Activated CD4-positive, alpha-beta T cell treated with anti-CD3 and anti-CD28 coated beads, Interleukin-2, amount 10 ng/mL, durations not matched to agents 7 days and 5 days (primary cell): Measurements from ENCODE around the gene PDGFRA. TPM values are rescaled to one million over a fixed set of nuclear protein-coding genes. Genes with fewer than 3 reads are reported as not detected.
A peak's percentile ranks its signal among the peaks of the same experiment; 100 is the strongest.
"Not testable (repeated sequence)": the region's sequence is repeated elsewhere in the genome, so short reads cannot be mapped to it uniquely, and the experiment has no call there.

Source experiments
- CTCF ChIA-PET: fragments of 350-600 bp; sonication (Branson Sonifier 250); formaldehyde crosslinking; loops from one replicate; lab custom pipeline; 2021; ENCODE audit warnings: antibody characterized with exemption; lab: Charles Lee
- POLR2A ChIA-PET: fragments of 350-600 bp; sonication (Branson Sonifier 250); formaldehyde crosslinking; loops from one replicate; lab custom pipeline; 2021; ENCODE audit warnings: antibody characterized with exemption; lab: Charles Lee
- DNase-seq: peaks from one replicate; pipeline ENCODE4 v3.0.0-alpha.2; 2020
- H3K27ac Mint-ChIP-seq: one replicate; pipeline ENCODE4 v1.8.0; 2021; ENCODE audit warnings: mild to moderate bottlenecking, moderate library complexity, mixed read lengths
- H3K27me3 Mint-ChIP-seq: one replicate; pipeline ENCODE4 v1.8.0; 2021; ENCODE audit warnings: mixed read lengths
- H3K36me3 Mint-ChIP-seq: one replicate; pipeline ENCODE4 v1.8.0; 2021; ENCODE audit warnings: low read depth, mixed read lengths
- H3K4me1 Mint-ChIP-seq: one replicate; pipeline ENCODE4 v1.8.0; 2021; ENCODE audit warnings: mixed read lengths
- H3K4me3 Mint-ChIP-seq: one replicate; pipeline ENCODE4 v1.8.0; 2021; ENCODE audit warnings: mild to moderate bottlenecking, moderate library complexity, mixed read lengths
- H3K9me3 Mint-ChIP-seq: one replicate; pipeline ENCODE4 v1.8.0; 2021; ENCODE audit warnings: mixed read lengths
- total RNA-seq, 2 experiments: library from RNA; stranded (reverse); gene quantifications; one replicate each; pipeline ENCODE4 v1.2.3, GENCODE V29; 2021

PDGFRA gene
- total RNA-seq, 2 experiments from 2014 or later: not detected

GRCh38 chr4:54322818-54323417, 93.8 kb downstream of the PDGFRA start:
- POLR2A ChIA-PET: no interaction called here
- Mint-ChIP-seq H3K36me3 (no peaks in the 10 kb centered on the region), H3K4me3 (no peak overlapping the region), H3K9me3 (no peaks in the 10 kb centered on the region), H3K4me1 (peaks cover 5% of the 10 kb centered on the region), H3K27ac (no peak overlapping the region), H3K27me3 (no peaks in the 10 kb centered on the region)
- CTCF ChIA-PET: no interaction called here
- peak; percentile 59 for DNase-seq

GRCh38 chr4:54330896-54331295, 101.8 kb downstream of the PDGFRA start:
- H3K27ac Mint-ChIP-seq: no peak overlapping the region
- ChIA-PET POLR2A (no interaction called here), CTCF (no interaction called here)
- DNase-seq: no peak
- no peaks in the 10 kb centered on the region for H3K9me3 Mint-ChIP-seq
- H3K36me3 Mint-ChIP-seq: no peaks in the 10 kb centered on the region
- H3K4me3 Mint-ChIP-seq: no peak overlapping the region
- no peaks in the 10 kb centered on the region for H3K4me1 Mint-ChIP-seq
- H3K27me3 Mint-ChIP-seq: peaks cover 5% of the 10 kb centered on the region

- Mint-ChIP-seq H3K27ac (no peak overlapping the region), H3K27me3 (peaks cover 5% of the 10 kb centered on the region), H3K4me1 (no peaks in the 10 kb centered on the region), H3K9me3 (no peaks in the 10 kb centered on the region), H3K36me3 (no peaks in the 10 kb centered on the region), H3K4me3 (no peak overlapping the region)
- ChIA-PET POLR2A (no interaction called here), CTCF (no interaction called here)
- no peak for DNase-seq
These were observed 103.4 kb downstream of the PDGFRA start for GRCh38 chr4:54332542-54332941.

GRCh38 chr4:54333657-54334056, 104.6 kb downstream of the PDGFRA start:
- H3K27ac Mint-ChIP-seq: no peak overlapping the region
- no peaks in the 10 kb centered on the region for H3K36me3 Mint-ChIP-seq
- H3K4me3 Mint-ChIP-seq: no peak overlapping the region
- ChIA-PET CTCF (interaction anchor here (0.7 kb wide), 1 partner anchor 20 kb away, joined by 3 read pairs; no protein-coding TSS in a partner anchor), POLR2A (no interaction called here)
- H3K4me1 Mint-ChIP-seq: no peaks in the 10 kb centered on the region
- no peak for DNase-seq
- H3K27me3 Mint-ChIP-seq: peaks cover 5% of the 10 kb centered on the region
- no peaks in the 10 kb centered on the region for H3K9me3 Mint-ChIP-seq

- H3K9me3 Mint-ChIP-seq, H3K4me1 Mint-ChIP-seq, CTCF ChIA-PET, H3K36me3 Mint-ChIP-seq, H3K27ac Mint-ChIP-seq, H3K27me3 Mint-ChIP-seq, H3K4me3 Mint-ChIP-seq, POLR2A ChIA-PET, DNase-seq: not testable (repeated sequence)
These were observed 105.7 kb downstream of the PDGFRA start for GRCh38 chr4:54334769-54335168.

- Mint-ChIP-seq H3K9me3 (no peaks in the 10 kb centered on the region), H3K27ac (no peak overlapping the region), H3K36me3 (no peaks in the 10 kb centered on the region), H3K27me3 (no peaks in the 10 kb centered on the region), H3K4me3 (no peak overlapping the region), H3K4me1 (no peaks in the 10 kb centered on the region)
- ChIA-PET CTCF (no interaction called here), POLR2A (no interaction called here)
- DNase-seq: no peak
These were observed 107.9 kb downstream of the PDGFRA start for GRCh38 chr4:54337009-54337408.

- H3K9me3 Mint-ChIP-seq, H3K36me3 Mint-ChIP-seq, POLR2A ChIA-PET, CTCF ChIA-PET, H3K4me1 Mint-ChIP-seq, H3K4me3 Mint-ChIP-seq, DNase-seq, H3K27ac Mint-ChIP-seq: not testable (repeated sequence)
- H3K27me3 Mint-ChIP-seq: peaks cover 28% of the 10 kb centered on the region
These were observed 113.0 kb downstream of the PDGFRA start for GRCh38 chr4:54342067-54342466.

Other genes with a start within 250 kb of the PDGFRA start
- gene CHIC2, start 164.7 kb upstream of the PDGFRA start, total RNA-seq: 10 to 100 TPM; 18.2 to 18.9 TPM
- gene GSX2, start 129.1 kb upstream of the PDGFRA start, total RNA-seq: not detected